A549 (cell line): ENCODE data around the gene S100A9. TPM values are rescaled to one million over a fixed set of nuclear protein-coding genes. Genes with fewer than 3 reads are reported as not detected.
A peak's percentile ranks its signal among the peaks of the same experiment; 100 is the strongest.

Source experiments
- ATAC-seq, 2 experiments: fragments of 200-7000 bp in 1 of 2; fragments of >200 bp in 1 of 2; cut with Nextera tagmentation in 1 of 2; cut with Tn5 transposase in 1 of 2; 3 replicates each; pipeline versions ENCODE4 v1.8.0 to v1.9.1; 2018 to 2020; ENCODE audit warnings: mild to moderate bottlenecking in 1 of 2, moderate library complexity in 1 of 2
- CTCF ChIA-PET: fragments of 300-600 bp; sonication (Branson Sonifier 250); formaldehyde crosslinking; extraction: SDS; loops from one replicate; lab custom pipeline; 2021; ENCODE audit warnings: antibody characterized with exemption, inconsistent platforms; lab: Yijun Ruan, JAX
- POLR2A ChIA-PET: fragments of 350-600 bp; formaldehyde crosslinking; extraction: SDS; loops from one replicate; lab custom pipeline; 2021; ENCODE audit warnings: antibody characterized with exemption, inconsistent platforms; lab: Yijun Ruan, JAX
- DNase-seq, 2 experiments: peaks; one replicate each; pipeline versions ENCODE4 v3.0.0 to v3.0.0-alpha.2; 2011 to 2016; ENCODE audit warnings: low read depth in 1 of 2, low spot score in 1 of 2
- FAIRE-seq: peaks from 2 replicates; lab custom pipeline; 2011; peaks lifted over from hg19 to GRCh38; lab: Jason Lieb, UNC
- H3K27ac ChIP-seq, 2 experiments: fragments of >200 bp; sonication (Bioruptor Twin); formaldehyde crosslinking; 3 replicates each; pipeline ENCODE4 v1.5.1; 2016 to 2017
- H3K4me1 ChIP-seq: fragments of >200 bp; sonication (Bioruptor Twin); formaldehyde crosslinking; 3 replicates; pipeline ENCODE4 v1.6.1; 2016
- H3K4me2 ChIP-seq: fragments of >200 bp; sonication (Bioruptor Twin); formaldehyde crosslinking; 3 replicates; pipeline ENCODE4 v1.6.1; 2016
- H3K4me3 ChIP-seq: fragments of >200 bp; sonication (Bioruptor Twin); formaldehyde crosslinking; 3 replicates; pipeline ENCODE4 v1.5.1; 2016
- H3K9me3 ChIP-seq: fragments of >200 bp; sonication (Bioruptor Twin); formaldehyde crosslinking; 3 replicates; pipeline ENCODE4 v1.6.1; 2016
- BCL3 ChIP-seq: fragments of >200 bp; sonication (Bioruptor Twin); formaldehyde crosslinking; IDR thresholded peaks from 3 replicates; pipeline ENCODE4 v1.6.1; 2016
- BHLHE40 ChIP-seq: IDR thresholded peaks from 2 replicates; pipeline ENCODE4 v1.6.1; 2012; ENCODE audit warnings: low read depth, low read length, inconsistent platforms
- CBX2 ChIP-seq: fragments of 200-600 bp; sonication (generic); IDR thresholded peaks from 2 replicates; pipeline ENCODE4 v1.6.1; 2016; ENCODE audit warnings: low read depth, mild to moderate bottlenecking, borderline replicate concordance
- E2F6 ChIP-seq: IDR thresholded peaks from 2 replicates; pipeline ENCODE4 v1.6.1; 2012; ENCODE audit warnings: low read depth, borderline replicate concordance
- EHMT2 ChIP-seq: fragments of 200-600 bp; sonication (generic); IDR thresholded peaks from 2 replicates; pipeline ENCODE4 v1.6.1; 2016; ENCODE audit warnings: antibody characterized with exemption, low read depth, mild to moderate bottlenecking, moderate library complexity
- ESRRA ChIP-seq: fragments of 150-350 bp; IDR thresholded peaks from 2 replicates; pipeline ENCODE4 v1.6.1; 2014; ENCODE audit warnings: mild to moderate bottlenecking, low read length, borderline replicate concordance
- FOSB ChIP-seq: fragments of 250-450 bp; sonication (Bioruptor Pico); IDR thresholded peaks from 2 replicates; pipeline ENCODE4 v1.5.0; 2020; ENCODE audit warnings: mild to moderate bottlenecking, moderate library complexity
- FOSL2 ChIP-seq, 2 experiments: fragments of 450-650 bp in 1 of 2; fragments of >200 bp in 1 of 2; sonication (Bioruptor Twin) in 1 of 2; formaldehyde crosslinking; IDR thresholded peaks; 2 replicates each; pipeline versions ENCODE4 v1.5.0 to v1.6.1; 2016 to 2020; ENCODE audit warnings: mild to moderate bottlenecking in 1 of 2, moderate library complexity in 1 of 2
- HDAC2 ChIP-seq: fragments of 200-600 bp; sonication (generic); IDR thresholded peaks from 2 replicates; pipeline ENCODE4 v1.6.1; 2016
- HES2 ChIP-seq: fragments of >200 bp; sonication (Bioruptor Twin); formaldehyde crosslinking; IDR thresholded peaks from 2 replicates; pipeline ENCODE4 v1.6.1; 2016
- HEYL ChIP-seq: fragments of 250-450 bp; sonication (Bioruptor Pico); IDR thresholded peaks from 2 replicates; pipeline ENCODE4 v1.8.0; 2021; ENCODE audit warnings: mild to moderate bottlenecking, moderate library complexity
- HOXB5 ChIP-seq: fragments of 250-450 bp; sonication (Bioruptor Pico); IDR thresholded peaks from 2 replicates; pipeline ENCODE4 v1.5.0; 2020; ENCODE audit warnings: mild to moderate bottlenecking, moderate library complexity
- JUNB ChIP-seq: fragments of >200 bp; sonication (Bioruptor Twin); formaldehyde crosslinking; IDR thresholded peaks from 2 replicates; pipeline ENCODE4 v1.6.1; 2016
- KDM1A ChIP-seq: fragments of 200-600 bp; sonication (generic); IDR thresholded peaks from 2 replicates; pipeline ENCODE4 v1.6.1; 2016; ENCODE audit warnings: low read depth, mild to moderate bottlenecking
- KDM5A ChIP-seq: fragments of 200-600 bp; sonication (generic); IDR thresholded peaks from 2 replicates; pipeline ENCODE4 v1.6.1; 2016; ENCODE audit warnings: antibody characterized with exemption, mild to moderate bottlenecking
- MAZ ChIP-seq: fragments of 150-350 bp; IDR thresholded peaks from 2 replicates; pipeline ENCODE4 v1.6.1; 2014; ENCODE audit warnings: antibody characterized with exemption, low read depth, low read length, borderline replicate concordance
- MYC ChIP-seq: IDR thresholded peaks from 2 replicates; pipeline ENCODE4 v1.6.1; 2012; ENCODE audit warnings: mild to moderate bottlenecking, inconsistent platforms, low read length, improper control_type of control experiment, borderline replicate concordance
- NFE2L2 ChIP-seq: fragments of 150-350 bp; conservative IDR thresholded peaks from 2 replicates; pipeline ENCODE4 v1.6.1; 2014; ENCODE audit warnings: low read length
- NR3C1 ChIP-seq: fragments of >200 bp; sonication (Bioruptor Twin); formaldehyde crosslinking; IDR thresholded peaks from 3 replicates; pipeline ENCODE4 v1.6.1; 2017
- PBX3 ChIP-seq: IDR thresholded peaks from 2 replicates; pipeline ENCODE4 v1.6.1; 2012
- POLR2A ChIP-seq: IDR thresholded peaks from 2 replicates; pipeline ENCODE4 v1.6.1; 2012; ENCODE audit warnings: mild to moderate bottlenecking, low read length
- RARB ChIP-seq: fragments of 250-450 bp; sonication (Bioruptor Pico); IDR thresholded peaks from 2 replicates; pipeline ENCODE4 v1.8.0; 2021; ENCODE audit warnings: mild to moderate bottlenecking, moderate library complexity
- RFX5 ChIP-seq: fragments of 450-650 bp; IDR thresholded peaks from 2 replicates; pipeline ENCODE4 v1.7.1; 2014; ENCODE audit warnings: antibody characterized with exemption, mild to moderate bottlenecking, moderate library complexity
- TP53 ChIP-seq: fragments of 250-450 bp; sonication (Bioruptor Pico); IDR thresholded peaks from 2 replicates; pipeline ENCODE4 v1.5.0; 2021; ENCODE audit warnings: mild to moderate bottlenecking, moderate library complexity
- ZFP36 ChIP-seq: fragments of 450-650 bp; IDR thresholded peaks from 2 replicates; pipeline ENCODE4 v1.6.1; 2014; ENCODE audit warnings: borderline replicate concordance; ENCODE audit not compliant: partially characterized antibody
- ZSCAN20 ChIP-seq: fragments of 250-450 bp; sonication (Bioruptor Pico); IDR thresholded peaks from 2 replicates; pipeline ENCODE4 v1.8.0; 2022; ENCODE audit warnings: mild to moderate bottlenecking, moderate library complexity
- WGBS: methylation state at CpG from one replicate; pipeline ENCODE4 v1.1.6; 2017; ENCODE audit errors: missing lambda C conversion rate; 5-methylcytosine and 5-hydroxymethylcytosine counted together
- polyA plus RNA-seq, 4 experiments: library from polyadenylated mRNA; depleted of rRNA in 3 of 4; stranded (reverse); fragments of >200 nt; fragmentation: RNase III in 1 of 4; extraction: RNeasy Plus Mini Kit Qiagen cat#74134 plus additional on column Dnase treatment in 1 of 4; gene quantifications; 2 replicates in 3 of 4; 3 replicates in 1 of 4; pipeline ENCODE4 v1.2.3, GENCODE V29; 2011 to 2017
- TF ChIP-seq, protein P1 (sequence below): fragments of >200 bp; sonication (Bioruptor Twin); formaldehyde crosslinking; IDR thresholded peaks from 3 replicates; pipeline ENCODE4 v1.5.1; 2016
- TF ChIP-seq, protein P2 (sequence below): fragments of 250-450 bp; sonication (Bioruptor Pico); IDR thresholded peaks from 2 replicates; pipeline ENCODE4 v1.5.0; 2020; ENCODE audit warnings: low read depth, mild to moderate bottlenecking, moderate library complexity
- TF ChIP-seq, protein P3 (sequence below): fragments of 150-350 bp; IDR thresholded peaks from 2 replicates; pipeline ENCODE4 v1.6.1; 2014; ENCODE audit warnings: low read depth, mild to moderate bottlenecking, low read length
- TF ChIP-seq, protein P4 (sequence below): fragments of 450-650 bp; IDR thresholded peaks from 2 replicates; pipeline ENCODE4 v1.6.1; 2014; ENCODE audit warnings: antibody characterized with exemption

S100A9 gene
- polyA plus RNA-seq, 2 of the 4 experiments (the other 2 are of a cell fraction): 0.90 to 3.1 TPM

DNA sequence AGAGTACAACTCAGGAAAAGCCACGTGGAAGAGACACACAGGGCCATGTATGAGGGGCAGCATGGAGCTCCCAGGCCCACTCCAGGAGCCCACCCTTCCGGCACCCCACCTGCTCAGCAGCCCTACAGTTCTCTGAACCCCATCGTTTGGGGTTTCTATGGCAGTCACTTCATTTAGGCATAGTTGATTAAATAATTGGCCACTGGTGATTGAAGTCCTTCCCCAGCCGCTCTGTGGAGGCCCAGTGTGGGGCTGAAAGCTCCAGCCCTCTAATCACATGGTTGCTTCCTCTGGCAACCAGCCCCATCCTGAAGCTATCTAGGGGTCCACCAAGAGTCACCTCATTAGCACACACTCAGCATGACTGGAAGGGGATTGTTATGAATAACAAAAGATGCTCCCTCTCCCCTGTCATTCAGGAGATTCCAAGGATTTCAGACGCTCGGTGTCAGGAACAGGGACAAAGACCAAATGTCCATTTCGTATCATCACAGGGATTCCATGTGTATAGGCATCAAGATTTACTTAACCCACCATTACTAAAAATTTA is 46.5 kb downstream of the S100A9 start:
- no peak for FAIRE-seq
- no peaks in the 10 kb centered on the region for H3K4me1 ChIP-seq
- no peak for DNase-seq
- ATAC-seq: no peak
- no peak for TF ChIP-seq HEYL (CRISPR knock-in tag)
- no peak for TF ChIP-seq KDM5A
- no peak for TF ChIP-seq BCL3
- no peak for TF ChIP-seq PBX3
- TF ChIP-seq FOSL2 (IDR thresholded peaks at IDR 0.05): no peak
- TF ChIP-seq FOSL2 (CRISPR knock-in tag; IDR thresholded peaks at IDR 0.05): no peak
- TF ChIP-seq TP53 (CRISPR knock-in tag): no peak
- no peak for TF ChIP-seq NR3C1
- TF ChIP-seq HOXB5: no peak
- no peak for TF ChIP-seq KDM1A
- TF ChIP-seq RARB (CRISPR knock-in tag): no peak
- TF ChIP-seq ZSCAN20: no peak
- H3K9me3 ChIP-seq: 0 out of 3 replicates have a peak, but pooled peaks cover 6% of the 10 kb centered on the region
- no peak overlapping the region for H3K4me3 ChIP-seq
- H3K4me2 ChIP-seq: no peak overlapping the region
- no peak overlapping the region for H3K27ac ChIP-seq
- ChIA-PET POLR2A (no interaction called here), CTCF (interaction anchor here (0.6 to 3.8 kb wide), 6 partner anchors 49 to 95 kb away, joined by 3 to 15 read pairs (median 4); partner anchors contain the start of gene PGLYRP4)
- 52% methylated on average over 7 of the region's 7 CpGs for WGBS

GRCh38 chr1:153404768-153405167 is 47.1 kb downstream of the S100A9 start:
- Histone ChIP-seq H3K4me3 (no peak overlapping the region), H3K9me3 (0 out of 3 replicates have a peak, but pooled peaks cover 6% of the 10 kb centered on the region), H3K4me1 (no peaks in the 10 kb centered on the region), H3K27ac (no peak overlapping the region), H3K4me2 (no peak overlapping the region)
- DNase-seq (peak; percentile 40 to 47), ATAC-seq (peak in 1 of 2 experiments; percentile 83; a peak in 3 of 6 replicates), FAIRE-seq (no peak)
- ChIA-PET POLR2A (no interaction called here), CTCF (interaction anchor here (0.9 to 3.8 kb wide), 6 partner anchors 9 to 75 kb away, joined by 3 to 15 read pairs (median 4); partner anchors contain the start of gene PGLYRP4)
- WGBS: 13% methylated on average over 15 of the region's 15 CpGs
- TF ChIP-seq RFX5: no peak
- no peak for TF ChIP-seq NFE2L2
- TF ChIP-seq ZFP36: no peak
- TF ChIP-seq JUNB: no peak
- TF ChIP-seq MAZ: no peak
- TF ChIP-seq RARB (CRISPR knock-in tag): no peak
- TF ChIP-seq FOSB (CRISPR knock-in tag): no peak
- no peak for TF ChIP-seq POLR2A
- no peak for TF ChIP-seq HDAC2
- TF ChIP-seq EHMT2: no peak
- TF ChIP-seq, protein P1, sequence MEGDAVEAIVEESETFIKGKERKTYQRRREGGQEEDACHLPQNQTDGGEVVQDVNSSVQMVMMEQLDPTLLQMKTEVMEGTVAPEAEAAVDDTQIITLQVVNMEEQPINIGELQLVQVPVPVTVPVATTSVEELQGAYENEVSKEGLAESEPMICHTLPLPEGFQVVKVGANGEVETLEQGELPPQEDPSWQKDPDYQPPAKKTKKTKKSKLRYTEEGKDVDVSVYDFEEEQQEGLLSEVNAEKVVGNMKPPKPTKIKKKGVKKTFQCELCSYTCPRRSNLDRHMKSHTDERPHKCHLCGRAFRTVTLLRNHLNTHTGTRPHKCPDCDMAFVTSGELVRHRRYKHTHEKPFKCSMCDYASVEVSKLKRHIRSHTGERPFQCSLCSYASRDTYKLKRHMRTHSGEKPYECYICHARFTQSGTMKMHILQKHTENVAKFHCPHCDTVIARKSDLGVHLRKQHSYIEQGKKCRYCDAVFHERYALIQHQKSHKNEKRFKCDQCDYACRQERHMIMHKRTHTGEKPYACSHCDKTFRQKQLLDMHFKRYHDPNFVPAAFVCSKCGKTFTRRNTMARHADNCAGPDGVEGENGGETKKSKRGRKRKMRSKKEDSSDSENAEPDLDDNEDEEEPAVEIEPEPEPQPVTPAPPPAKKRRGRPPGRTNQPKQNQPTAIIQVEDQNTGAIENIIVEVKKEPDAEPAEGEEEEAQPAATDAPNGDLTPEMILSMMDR: peak; percentile 25; the same call in 1 of the 3 replicates
- no peak for TF ChIP-seq TP53 (CRISPR knock-in tag)
- no peak for TF ChIP-seq MYC
- no peak for TF ChIP-seq NR3C1
- TF ChIP-seq CBX2: no peak
- TF ChIP-seq ESRRA: no peak
- TF ChIP-seq FOSL2 (IDR thresholded peaks at IDR 0.05): no peak
- TF ChIP-seq FOSL2 (CRISPR knock-in tag; IDR thresholded peaks at IDR 0.05): no peak
- TF ChIP-seq, protein P2, sequence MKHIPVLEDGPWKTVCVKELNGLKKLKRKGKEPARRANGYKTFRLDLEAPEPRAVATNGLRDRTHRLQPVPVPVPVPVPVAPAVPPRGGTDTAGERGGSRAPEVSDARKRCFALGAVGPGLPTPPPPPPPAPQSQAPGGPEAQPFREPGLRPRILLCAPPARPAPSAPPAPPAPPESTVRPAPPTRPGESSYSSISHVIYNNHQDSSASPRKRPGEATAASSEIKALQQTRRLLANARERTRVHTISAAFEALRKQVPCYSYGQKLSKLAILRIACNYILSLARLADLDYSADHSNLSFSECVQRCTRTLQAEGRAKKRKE (CRISPR knock-in tag): no peak
- TF ChIP-seq, protein P3, sequence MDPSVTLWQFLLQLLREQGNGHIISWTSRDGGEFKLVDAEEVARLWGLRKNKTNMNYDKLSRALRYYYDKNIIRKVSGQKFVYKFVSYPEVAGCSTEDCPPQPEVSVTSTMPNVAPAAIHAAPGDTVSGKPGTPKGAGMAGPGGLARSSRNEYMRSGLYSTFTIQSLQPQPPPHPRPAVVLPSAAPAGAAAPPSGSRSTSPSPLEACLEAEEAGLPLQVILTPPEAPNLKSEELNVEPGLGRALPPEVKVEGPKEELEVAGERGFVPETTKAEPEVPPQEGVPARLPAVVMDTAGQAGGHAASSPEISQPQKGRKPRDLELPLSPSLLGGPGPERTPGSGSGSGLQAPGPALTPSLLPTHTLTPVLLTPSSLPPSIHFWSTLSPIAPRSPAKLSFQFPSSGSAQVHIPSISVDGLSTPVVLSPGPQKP: no peak
- peak; percentile 98 for TF ChIP-seq E2F6
- TF ChIP-seq BHLHE40: no peak
- TF ChIP-seq HES2: no peak
- TF ChIP-seq, protein P4, sequence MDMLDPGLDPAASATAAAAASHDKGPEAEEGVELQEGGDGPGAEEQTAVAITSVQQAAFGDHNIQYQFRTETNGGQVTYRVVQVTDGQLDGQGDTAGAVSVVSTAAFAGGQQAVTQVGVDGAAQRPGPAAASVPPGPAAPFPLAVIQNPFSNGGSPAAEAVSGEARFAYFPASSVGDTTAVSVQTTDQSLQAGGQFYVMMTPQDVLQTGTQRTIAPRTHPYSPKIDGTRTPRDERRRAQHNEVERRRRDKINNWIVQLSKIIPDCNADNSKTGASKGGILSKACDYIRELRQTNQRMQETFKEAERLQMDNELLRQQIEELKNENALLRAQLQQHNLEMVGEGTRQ: 0 out of 2 replicates have a peak, but pooled peaks have one; percentile 41
- TF ChIP-seq HOXB5: no peak
